NAMALWA (cell line): ENCODE data around the gene LRRC45.

Experiments used
- DNase-seq: peaks from one replicate; pipeline ENCODE4 v3.0.0-alpha.2; 2015; ENCODE audit warnings: low spot score

The LRRC45 gene

GRCh38 chr17:82018989-82019689 is 4.0 kb upstream of the LRRC45 start:
- no peak for DNase-seq

DNA sequence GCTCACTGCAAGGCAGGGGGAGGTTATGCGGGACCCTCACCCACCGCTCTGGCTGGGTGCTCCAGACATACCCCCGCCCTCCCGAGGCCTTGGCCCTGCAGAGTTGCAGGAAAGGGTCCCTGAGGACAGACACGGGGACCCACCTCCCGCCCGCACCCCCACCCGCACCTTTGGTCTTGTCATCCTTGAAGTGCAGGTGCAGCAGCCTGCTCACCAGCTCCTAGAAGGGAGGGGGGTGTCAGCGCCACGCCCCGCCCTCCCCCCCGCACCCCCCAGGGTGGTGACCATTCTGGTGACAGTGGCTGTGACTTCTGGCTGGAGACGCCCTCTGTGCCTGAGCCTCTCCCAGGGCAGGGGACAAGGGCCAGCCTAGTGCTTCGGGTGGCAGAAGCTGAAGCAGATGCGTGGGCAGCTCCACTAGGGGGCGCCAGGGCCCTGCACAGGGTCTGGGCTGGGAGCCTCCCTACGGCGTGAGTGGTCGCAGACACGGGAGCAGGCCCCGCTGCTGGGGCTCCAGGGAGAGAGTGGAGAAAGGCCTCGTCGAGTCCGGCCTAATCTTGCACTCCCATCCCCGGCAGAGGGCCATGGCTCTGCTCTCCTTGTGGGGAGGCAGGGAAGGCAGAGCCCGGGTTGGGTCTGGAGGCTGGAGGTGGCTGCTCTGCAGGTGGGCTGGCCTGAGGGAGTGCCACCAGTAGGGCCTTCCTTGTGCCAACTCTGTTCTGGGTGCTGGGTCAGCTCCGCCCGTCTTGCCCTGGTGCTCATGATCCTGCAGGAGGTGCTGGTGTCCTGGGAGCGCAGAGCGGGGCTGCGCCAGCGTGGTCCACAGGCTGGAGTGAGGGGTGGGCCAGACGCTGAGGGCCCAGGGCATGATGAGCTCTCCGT is 3.2 kb upstream of the LRRC45 start:
- DNase-seq, result peak; percentile 72

GRCh38 chr17:82020572-82021106 is 2.5 kb upstream of the LRRC45 start:
- DNase-seq, result no peak

- peak; percentile 64 for DNase-seq
These were observed 1.8 kb upstream of the LRRC45 start for GRCh38 chr17:82021107-82021899.

- DNase-seq, result no peak
These were observed 1.2 kb upstream of the LRRC45 start for GRCh38 chr17:82021900-82022309.

- DNase-seq, result no peak
These were observed 660 bp upstream of the LRRC45 start, which contains the start of gene CENPX for GRCh38 chr17:82022310-82022980. CENPX (minus strand) TSS chr17:82022878; CDS start chr17:82022861, 17 bp downstream.

DNA sequence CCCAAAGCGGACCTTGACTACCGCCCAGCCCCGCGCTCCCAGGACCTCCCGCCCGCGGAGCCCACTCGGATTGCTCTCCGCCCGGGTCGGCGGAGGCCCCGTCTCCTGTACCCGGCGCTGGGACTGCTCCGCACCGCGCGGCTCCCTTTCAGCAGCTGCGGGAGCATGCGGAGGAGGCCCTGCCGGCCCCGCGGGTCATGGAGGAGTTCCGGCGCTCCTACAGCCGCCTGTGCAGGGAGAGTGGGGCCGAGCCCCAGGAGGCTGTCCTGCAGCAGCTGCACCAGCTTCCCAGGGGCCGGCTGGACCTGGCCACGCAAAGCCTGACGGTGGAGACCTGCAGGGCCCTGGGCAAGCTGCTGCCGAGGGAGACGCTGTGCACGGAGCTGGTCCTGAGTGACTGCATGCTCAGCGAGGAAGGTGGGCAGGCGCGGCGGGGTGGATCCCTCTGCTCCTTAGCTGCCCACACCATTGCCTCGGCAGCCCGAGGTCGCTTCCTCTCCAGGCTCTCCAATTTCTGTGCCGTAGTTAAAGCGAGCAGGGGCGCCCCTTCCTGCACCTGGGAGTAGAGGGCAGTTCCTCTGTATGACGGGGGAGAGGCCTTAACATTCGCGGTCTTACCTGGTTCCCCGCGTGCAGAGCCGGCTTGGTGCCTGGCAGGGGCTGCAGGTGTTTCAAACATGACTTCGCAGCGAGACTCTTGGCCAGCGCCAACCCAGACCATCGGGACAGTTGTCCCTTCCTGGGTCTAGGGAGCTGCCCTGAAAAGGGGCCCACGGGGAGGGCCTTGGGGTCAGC is 539 bp downstream of the LRRC45 start:
- peak; percentile 39 for DNase-seq

DNA sequence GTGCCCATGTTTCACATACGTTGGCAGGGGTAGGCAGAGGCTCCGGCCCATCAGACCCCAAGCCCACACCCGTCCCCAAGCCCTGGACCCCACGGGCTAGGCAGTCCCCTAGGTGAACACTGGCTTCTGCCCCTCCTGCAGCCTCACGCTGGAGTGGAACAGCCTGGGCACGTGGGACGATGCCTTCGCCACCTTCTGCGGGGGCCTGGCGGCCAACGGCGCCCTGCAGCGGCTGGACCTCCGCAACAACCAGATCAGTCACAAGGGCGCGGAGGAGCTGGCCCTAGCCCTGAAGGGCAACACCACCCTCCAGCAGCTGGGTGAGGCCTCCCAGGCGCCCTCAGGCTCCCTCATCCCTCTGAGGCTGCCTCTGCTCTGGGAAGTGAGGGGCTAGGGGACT is 1.8 kb downstream of the LRRC45 start:
- DNase-seq, result no peak

DNA sequence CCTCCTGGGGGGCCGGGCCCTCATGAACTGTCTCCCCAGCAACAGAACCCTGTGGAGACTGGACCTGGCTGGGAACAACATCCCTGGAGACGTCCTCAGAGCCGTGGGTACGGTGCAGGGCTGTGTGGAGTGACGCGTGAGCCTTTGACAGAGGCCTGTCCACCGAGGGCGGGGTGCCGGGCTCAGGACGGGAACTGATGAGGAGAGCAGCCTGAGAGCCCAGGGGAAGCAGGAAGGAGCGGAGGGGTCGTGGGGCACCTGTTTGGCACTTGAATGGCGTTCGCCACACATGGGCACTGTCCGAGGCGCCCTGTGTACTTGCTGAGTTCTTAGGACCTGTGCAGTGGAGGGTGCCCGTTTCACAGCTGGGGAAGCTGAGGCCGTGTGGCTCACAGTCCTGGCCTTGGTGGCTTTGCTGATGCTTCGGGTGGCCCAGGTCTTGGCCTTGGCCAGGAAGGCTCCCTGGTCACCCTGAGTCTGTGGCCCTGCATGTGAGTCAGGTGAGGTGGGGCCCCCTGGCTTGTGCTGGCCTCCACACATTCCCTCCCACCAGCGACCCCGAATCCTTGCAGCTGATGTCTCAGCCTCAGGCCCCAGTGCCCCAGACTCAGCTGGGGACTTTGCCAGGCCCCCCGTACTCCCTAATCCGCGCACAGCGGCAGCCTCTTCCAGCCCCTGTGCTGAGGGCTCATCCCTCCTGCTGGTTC is 2.4 kb downstream of the LRRC45 start:
- DNase-seq, result no peak

GRCh38 chr17:82028246-82028645 is 5.1 kb downstream of the LRRC45 start:
- DNase-seq, result no peak

GRCh38 chr17:82028966-82029365 is 5.9 kb downstream of the LRRC45 start:
- no peak for DNase-seq

GRCh38 chr17:82029391-82029790 is 6.3 kb downstream of the LRRC45 start:
- no peak for DNase-seq

DNA sequence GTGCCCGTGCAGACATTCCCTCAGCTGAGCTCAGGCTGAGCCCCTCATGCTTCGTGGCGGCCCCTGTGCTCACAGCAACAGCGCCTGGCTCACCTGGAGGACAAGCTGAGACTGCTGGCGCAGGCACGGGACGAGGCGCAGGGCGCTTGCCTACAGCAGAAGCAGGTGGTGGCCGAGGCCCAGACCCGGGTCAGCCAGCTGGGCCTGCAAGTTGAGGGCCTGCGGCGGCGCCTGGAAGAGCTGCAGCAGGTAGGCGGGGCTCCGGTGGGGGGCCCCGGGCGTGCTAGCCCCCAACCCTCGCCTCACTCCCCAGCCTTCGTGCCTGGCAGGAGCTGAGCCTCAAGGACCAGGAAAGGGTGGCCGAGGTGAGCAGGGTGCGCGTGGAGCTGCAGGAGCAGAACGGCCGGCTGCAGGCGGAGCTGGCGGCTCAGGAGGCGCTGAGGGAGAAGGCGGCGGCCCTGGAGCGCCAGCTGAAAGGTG is 6.9 kb downstream of the LRRC45 start:
- DNase-seq, result no peak

DNA sequence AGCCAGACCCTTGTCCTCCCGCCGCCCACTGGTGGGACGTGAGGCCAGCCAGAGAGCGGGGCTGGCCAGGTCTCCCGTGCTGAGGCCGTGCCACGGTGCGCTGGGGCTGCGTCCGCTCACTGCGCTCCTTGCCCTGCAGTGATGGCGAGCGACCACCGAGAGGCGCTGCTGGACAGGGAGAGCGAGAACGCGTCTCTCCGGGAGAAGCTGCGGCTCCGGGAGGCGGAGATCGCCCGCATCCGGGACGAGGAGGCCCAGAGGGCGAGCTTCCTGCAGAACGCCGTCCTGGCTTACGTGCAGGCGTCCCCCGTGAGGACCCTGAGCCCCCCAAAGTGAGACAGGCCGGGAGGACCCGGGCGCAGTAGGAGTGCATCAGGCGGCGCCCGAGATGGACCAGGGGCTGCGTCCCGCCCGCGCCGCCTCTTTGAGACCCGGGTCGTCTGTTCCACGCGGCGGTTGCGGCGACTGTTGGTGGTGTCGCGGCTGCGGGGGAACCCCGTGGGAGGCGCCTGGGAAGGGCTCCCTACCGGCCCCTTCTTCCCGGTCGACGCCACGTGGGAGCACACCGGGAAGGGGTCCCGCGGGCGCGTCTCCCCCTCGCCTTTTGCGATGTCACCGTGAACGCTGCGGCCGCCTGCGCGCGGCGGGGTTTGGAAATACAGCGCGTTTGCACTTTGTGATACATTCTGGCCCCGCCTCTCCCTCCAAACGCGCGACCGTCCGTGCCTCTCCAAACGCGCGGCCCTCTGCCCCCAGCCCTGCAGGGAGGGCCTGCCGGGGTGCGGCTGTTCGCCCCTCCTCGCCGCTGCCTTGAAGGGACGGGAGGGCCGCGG is 7.6 kb downstream of the LRRC45 start:
- DNase-seq, result peak; percentile 80

- no peak for DNase-seq
These were observed 8.3 kb downstream of the LRRC45 start, which contains the start of gene RAC3 for GRCh38 chr17:82031303-82031884. RAC3 (plus strand) TSS chr17:82031678; CDS start chr17:82031762, 84 bp downstream.

GRCh38 chr17:82031885-82032627 is 9.0 kb downstream of the LRRC45 start:
- peak; percentile 49 for DNase-seq

DNA sequence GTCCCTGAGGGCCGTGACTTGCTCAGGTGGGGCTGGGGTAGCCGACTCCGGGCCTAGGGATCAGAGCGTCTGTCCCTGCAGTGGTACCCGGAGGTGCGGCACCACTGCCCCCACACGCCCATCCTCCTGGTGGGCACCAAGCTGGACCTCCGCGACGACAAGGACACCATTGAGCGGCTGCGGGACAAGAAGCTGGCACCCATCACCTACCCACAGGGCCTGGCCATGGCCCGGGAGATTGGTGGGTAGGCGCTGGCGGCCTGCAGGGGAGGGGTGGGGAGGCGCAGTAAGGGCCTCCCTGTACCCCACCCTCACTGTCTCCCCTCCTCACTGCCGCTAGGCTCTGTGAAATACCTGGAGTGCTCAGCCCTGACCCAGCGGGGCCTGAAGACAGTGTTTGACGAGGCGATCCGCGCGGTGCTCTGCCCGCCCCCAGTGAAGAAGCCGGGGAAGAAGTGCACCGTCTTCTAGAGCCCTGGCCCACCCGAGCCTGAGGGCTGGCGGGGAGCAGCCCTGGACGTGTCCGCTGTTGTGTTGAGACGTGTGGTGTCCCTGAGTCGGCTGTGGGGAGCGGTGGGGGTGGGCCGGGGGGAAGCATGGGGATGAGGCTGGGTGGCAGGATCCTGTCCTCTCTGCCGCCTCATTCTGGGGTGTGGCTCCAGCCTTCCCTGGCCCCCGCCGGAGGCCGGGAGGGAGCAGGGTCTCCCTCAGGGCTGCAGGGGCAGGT is 10.4 kb downstream of the LRRC45 start:
- DNase-seq, result no peak
